ENCODE data around the gene NF1. TPM values are rescaled to one million over a fixed set of nuclear protein-coding genes. Genes with fewer than 3 reads are reported as not detected.

Gene NF1
- total RNA-seq, 3 donors from 2014 or later = 61.6 to 129 (median 97.7) TPM

DNA sequence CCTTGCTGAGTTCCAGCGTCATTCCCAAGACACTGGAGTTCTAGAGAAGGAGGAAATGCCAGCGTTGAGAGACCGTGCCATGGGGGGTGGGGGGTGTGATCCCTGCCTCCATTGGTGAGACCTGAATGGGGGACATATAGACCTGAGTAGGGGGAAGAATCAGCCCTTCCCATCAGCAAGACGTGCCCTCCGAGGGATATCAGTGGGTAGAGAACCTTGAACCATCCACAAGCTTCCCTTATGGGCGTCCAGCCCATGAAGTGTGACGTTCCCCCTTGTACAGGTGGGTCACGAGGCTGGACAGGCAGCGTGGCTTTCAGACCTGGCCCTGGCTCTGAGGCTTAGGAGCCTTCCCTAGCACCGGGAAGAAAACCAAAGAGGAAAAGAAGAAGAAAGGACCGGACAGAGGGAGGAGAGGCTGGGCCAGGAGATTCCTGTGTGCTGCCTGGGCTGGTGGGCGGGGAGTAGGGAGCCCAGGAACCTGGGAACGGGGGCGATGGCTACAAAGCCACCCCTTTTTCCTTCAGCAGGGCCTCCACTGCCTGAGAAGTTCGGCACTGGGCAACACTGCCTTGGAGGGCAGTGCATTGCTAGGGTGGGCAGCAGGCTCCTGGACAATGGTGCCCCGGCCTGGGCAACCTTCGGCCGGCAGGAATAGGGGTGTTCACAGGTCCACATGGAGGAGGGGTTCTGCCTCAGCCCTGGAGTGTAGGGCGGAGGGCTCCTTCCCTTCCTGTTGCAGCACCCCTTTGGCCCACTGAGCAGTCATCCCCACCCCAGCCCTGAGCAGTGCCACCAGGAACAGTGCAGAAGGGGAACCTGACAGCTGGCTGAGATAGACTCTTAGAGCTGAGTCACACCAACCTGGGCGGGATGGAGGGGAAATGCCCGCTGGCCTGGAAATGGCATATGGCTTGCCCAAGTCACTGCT is 303.9 kb downstream of the NF1 start:
- Histone ChIP-seq H3K36me3 (no peaks in the 10 kb centered on the region), H3K27ac (no peak overlapping the region), H3K27me3 (peaks cover 0 to 7% of the 10 kb centered on the region in 2 donors), H3K9me3 (no peaks in the 10 kb centered on the region), H3K4me1 (no peaks in the 10 kb centered on the region), H3K4me3 (no peak overlapping the region)
- TF ChIP-seq, protein P1, sequence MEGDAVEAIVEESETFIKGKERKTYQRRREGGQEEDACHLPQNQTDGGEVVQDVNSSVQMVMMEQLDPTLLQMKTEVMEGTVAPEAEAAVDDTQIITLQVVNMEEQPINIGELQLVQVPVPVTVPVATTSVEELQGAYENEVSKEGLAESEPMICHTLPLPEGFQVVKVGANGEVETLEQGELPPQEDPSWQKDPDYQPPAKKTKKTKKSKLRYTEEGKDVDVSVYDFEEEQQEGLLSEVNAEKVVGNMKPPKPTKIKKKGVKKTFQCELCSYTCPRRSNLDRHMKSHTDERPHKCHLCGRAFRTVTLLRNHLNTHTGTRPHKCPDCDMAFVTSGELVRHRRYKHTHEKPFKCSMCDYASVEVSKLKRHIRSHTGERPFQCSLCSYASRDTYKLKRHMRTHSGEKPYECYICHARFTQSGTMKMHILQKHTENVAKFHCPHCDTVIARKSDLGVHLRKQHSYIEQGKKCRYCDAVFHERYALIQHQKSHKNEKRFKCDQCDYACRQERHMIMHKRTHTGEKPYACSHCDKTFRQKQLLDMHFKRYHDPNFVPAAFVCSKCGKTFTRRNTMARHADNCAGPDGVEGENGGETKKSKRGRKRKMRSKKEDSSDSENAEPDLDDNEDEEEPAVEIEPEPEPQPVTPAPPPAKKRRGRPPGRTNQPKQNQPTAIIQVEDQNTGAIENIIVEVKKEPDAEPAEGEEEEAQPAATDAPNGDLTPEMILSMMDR (IDR thresholded peaks at IDR 0.05) = no peak
- TF ChIP-seq POLR2A (IDR thresholded peaks at IDR 0.05) (no peak), POLR2AphosphoS5 (IDR thresholded peaks at IDR 0.05) (no peak)
- DNase-seq (ENCODE audit: low spot score in 2 of 2) = no peak
- intact Hi-C loops (cut with DNase I; ENCODE audit: low total_unique reads) = no loop called here

DNA sequence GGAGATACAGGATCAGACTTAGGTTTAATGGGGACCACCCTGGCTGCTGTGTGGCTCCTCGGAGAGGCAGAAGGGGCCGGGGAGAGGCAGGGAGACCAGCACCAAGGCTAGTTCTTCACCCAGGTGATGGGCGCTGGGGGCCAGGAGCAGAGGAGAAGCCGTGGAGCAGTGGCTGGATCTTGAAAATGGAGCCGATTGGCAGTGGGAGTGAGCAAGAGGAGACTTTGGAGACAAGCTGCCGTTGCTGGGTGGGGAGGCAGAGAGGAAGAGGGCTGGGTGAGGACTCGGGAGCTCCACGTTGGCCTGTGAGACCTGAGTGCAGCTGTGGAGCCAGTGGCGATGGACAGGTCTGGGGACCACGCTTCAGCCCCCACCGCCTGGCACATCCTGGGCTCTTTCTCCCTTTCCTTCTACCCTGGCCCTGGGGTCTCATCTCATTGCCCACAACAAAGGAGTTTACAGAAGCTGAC is 305.7 kb downstream of the NF1 start:
- intact Hi-C loops (cut with DNase I; ENCODE audit: low total_unique reads) = no loop called here
- Histone ChIP-seq H3K27ac (no peak overlapping the region), H3K4me3 (no peak overlapping the region), H3K27me3 (peaks cover 0 to 7% of the 10 kb centered on the region in 2 donors), H3K4me1 (no peaks in the 10 kb centered on the region), H3K36me3 (no peaks in the 10 kb centered on the region), H3K9me3 (no peaks in the 10 kb centered on the region)
- no peak for DNase-seq (ENCODE audit: low spot score in 2 of 2)
- TF ChIP-seq POLR2A (IDR thresholded peaks at IDR 0.05) (no peak), POLR2AphosphoS5 (IDR thresholded peaks at IDR 0.05) (no peak)
- TF ChIP-seq, protein P1 (IDR thresholded peaks at IDR 0.05) = no peak

DNA sequence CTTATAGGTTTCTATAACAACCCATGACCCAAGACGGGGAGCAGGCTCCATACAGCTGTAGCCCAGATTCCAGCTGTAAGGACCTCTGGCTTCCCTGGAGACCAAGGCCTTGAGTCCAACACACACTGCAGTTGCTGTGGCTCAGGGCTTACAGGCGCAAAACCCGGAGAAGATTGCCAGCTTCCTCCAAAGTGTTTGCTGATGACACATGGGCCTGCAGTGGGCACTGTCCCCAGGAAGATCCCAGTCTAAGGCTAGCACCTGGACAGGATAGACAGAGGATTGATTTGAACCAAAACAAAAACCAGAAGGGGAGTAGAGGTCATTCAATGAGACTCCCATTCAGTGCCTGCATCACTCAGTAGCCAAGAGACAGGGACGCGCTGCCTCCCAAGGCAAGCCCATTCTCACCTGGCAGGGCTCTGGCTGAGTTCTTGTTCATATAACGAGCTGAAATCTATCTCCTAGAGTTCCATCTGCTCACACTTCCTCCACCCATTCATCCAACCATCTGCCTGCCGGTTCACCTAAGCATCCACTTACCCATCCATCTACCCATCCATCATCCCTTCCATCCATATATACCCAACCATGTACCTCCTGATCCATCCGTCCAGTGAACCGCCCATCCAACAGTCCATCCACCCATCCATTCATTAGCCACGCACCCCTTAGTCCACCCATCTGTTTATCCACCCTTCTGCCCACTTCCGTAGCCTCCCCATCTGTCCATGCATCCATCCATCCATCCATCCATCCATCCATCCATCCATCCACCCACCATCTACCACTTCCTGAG is 306.9 kb downstream of the NF1 start:
- TF ChIP-seq, protein P1 (IDR thresholded peaks at IDR 0.05) = no peak
- TF ChIP-seq POLR2A (IDR thresholded peaks at IDR 0.05) = no peak
- no peak for TF ChIP-seq POLR2AphosphoS5 (IDR thresholded peaks at IDR 0.05)

DNA sequence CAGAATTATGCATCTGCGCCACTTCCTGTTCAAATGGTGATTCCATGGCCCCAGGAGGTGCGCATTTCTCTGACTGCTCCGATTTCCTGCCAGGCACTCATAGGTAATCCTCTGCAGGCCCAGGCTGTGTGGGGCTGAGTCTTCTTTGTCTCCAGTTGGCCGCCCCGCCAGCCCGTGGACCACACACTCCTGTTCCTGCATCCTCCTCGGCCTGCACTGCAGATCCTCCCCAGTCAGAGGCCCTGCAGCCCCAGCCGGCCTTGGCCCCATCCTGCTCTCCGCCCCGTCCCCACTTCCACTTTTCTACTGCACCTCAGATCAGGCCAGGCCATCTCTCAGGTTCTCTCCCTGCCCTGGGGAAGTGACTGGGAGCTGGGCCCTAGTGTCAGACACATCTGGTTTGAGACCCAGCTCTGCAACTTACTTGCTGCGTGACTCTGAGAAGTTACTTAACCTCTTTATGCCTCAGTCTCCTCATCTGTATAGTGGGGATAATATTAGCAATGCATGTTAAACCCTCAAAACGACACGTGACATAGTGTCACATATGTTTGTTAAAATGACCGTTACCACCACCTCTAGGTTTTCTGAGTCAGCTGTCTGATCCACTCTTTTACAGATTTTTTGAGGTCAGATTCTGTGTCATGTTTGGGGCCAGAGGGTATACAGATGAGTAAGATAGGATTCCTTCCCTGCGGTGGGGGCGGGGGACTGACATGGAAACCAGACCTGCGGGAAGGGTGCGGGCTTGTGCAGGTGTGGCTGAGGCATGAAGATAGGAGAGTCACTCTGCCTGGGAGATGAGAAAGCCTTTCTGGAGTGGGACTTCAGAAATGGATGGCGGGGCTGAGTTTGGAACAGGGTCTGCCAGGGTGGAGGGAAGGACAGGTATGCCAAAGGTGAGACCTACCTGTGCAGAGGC is 309.5 kb downstream of the NF1 start:
- Histone ChIP-seq H3K9me3 (no peaks in the 10 kb centered on the region), H3K36me3 (no peaks in the 10 kb centered on the region), H3K4me3 (no peak overlapping the region), H3K27me3 (no peaks in the 10 kb centered on the region), H3K27ac (no peak overlapping the region), H3K4me1 (no peaks in the 10 kb centered on the region)
- TF ChIP-seq, protein P1 (IDR thresholded peaks at IDR 0.05) = no peak
- no peak for TF ChIP-seq POLR2AphosphoS5 (IDR thresholded peaks at IDR 0.05)
- no peak for TF ChIP-seq POLR2A (IDR thresholded peaks at IDR 0.05)
- DNase-seq (ENCODE audit: low spot score in 2 of 2) = no peak
- intact Hi-C loops (cut with DNase I; ENCODE audit: low total_unique reads) = no loop called here

More for the DNA sequence above, 306.9 kb downstream of the NF1 start:
- Histone ChIP-seq H3K4me1 (no peaks in the 10 kb centered on the region), H3K27me3 (peaks cover 0 to 2% of the 10 kb centered on the region in 2 donors), H3K4me3 (no peak overlapping the region), H3K27ac (no peak overlapping the region), H3K9me3 (no peaks in the 10 kb centered on the region), H3K36me3 (no peaks in the 10 kb centered on the region)
- intact Hi-C loops (cut with DNase I; ENCODE audit: low total_unique reads) = no loop called here
- no peak for DNase-seq (ENCODE audit: low spot score in 2 of 2)
